CD4-positive, alpha-beta T cell treated with Interleukin-17A for 4 hours (primary cell): Measurements from ENCODE around the gene ZNF184.

Source experiments
- DNase-seq: peaks from one replicate; pipeline ENCODE4 v3.0.0-alpha.2; 2020; ENCODE audit warnings: mixed read lengths

Gene ZNF184

GRCh38 chr6:27472617-27473400, at the start of gene ZNF184:
Gene ZNF184, minus strand, starts transcription at chr6:27473105. Its CDS starts 811 bp downstream, at chr6:27472294.
- peak; percentile 87 for DNase-seq

GRCh38 chr6:27518881-27519795, 46.2 kb upstream of the ZNF184 start:
- peak; percentile 68 for DNase-seq

- DNase-seq: peak; percentile 29
Measured at GRCh38 chr6:27517928-27518787, 45.3 kb upstream of the ZNF184 start.

GRCh38 chr6:27517238-27517637, 44.3 kb upstream of the ZNF184 start:
- no peak for DNase-seq

GRCh38 chr6:27514906-27515495, 42.1 kb upstream of the ZNF184 start:
- peak; percentile 19 for DNase-seq

GRCh38 chr6:27512525-27512924, 39.6 kb upstream of the ZNF184 start:
- no peak for DNase-seq

GRCh38 chr6:27507041-27507956, 34.4 kb upstream of the ZNF184 start:
- no peak for DNase-seq

GRCh38 chr6:27505209-27506027, 32.5 kb upstream of the ZNF184 start:
- peak; percentile 46 for DNase-seq

GRCh38 chr6:27503436-27504030, 30.6 kb upstream of the ZNF184 start:
- peak; percentile 79 for DNase-seq

- DNase-seq: peak; percentile 68
Measured at GRCh38 chr6:27502508-27503435, 29.9 kb upstream of the ZNF184 start.

GRCh38 chr6:27501187-27501586, 28.3 kb upstream of the ZNF184 start:
- DNase-seq: no peak

GRCh38 chr6:27500177-27500576, 27.3 kb upstream of the ZNF184 start:
- no peak for DNase-seq

GRCh38 chr6:27495386-27496135, 22.7 kb upstream of the ZNF184 start:
- peak; percentile 15 for DNase-seq

- no peak for DNase-seq
Measured at GRCh38 chr6:27494987-27495385, 22.1 kb upstream of the ZNF184 start.

GRCh38 chr6:27494103-27494502, 21.2 kb upstream of the ZNF184 start:
- no peak for DNase-seq

- no peak for DNase-seq
Measured at GRCh38 chr6:27492631-27493190, 19.8 kb upstream of the ZNF184 start.

- DNase-seq: peak; percentile 88
Measured at GRCh38 chr6:27479319-27480182, 6.6 kb upstream of the ZNF184 start.
